Activated effector memory CD4-positive, alpha-beta T cell treated with Interleukin-2 at 50 U/mL for 16 hours (primary cell): ENCODE data around the gene RBM11.
"Not testable (repeated sequence)": the region's sequence is repeated elsewhere in the genome, so short reads cannot be mapped to it uniquely, and the experiment has no call there.

Experiments
- DNase-seq: peaks from one replicate; pipeline ENCODE4 v3.0.0-alpha.2; 2020

RBM11 gene

DNA sequence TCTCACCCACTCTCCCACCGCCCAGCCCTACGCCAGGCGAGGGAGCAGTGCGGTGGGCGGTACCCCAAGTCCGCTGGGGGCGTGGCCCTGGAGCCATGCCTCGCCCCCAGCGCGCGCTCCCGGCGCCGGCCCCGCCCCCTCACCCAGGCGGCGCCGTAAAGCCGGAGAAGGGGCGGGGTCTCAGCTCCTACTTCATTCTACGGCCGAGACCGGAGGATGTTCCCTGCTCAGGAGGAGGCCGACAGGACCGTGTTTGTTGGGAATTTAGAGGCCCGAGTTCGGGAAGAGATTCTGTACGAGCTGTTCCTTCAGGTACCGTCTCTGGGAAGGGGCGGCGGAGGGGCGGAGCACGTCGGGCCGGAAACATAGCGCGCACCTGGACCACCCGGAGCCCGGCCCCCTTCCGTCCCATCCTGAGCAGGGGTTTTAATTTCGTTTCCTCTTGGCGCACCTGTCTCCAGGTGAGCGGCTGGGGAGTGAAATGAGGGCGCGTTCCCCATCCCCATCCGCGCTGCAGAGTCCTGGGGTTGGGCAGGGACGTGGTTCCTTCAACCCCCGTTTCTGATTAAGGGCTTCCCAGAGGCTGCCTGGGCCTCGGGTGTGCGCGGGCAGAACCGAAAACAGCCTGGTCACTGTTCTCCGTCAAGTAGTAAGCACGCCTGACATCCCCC, at the start of gene RBM11:
RBM11 (plus strand) TSS at position 187 of the 671 bp plus-strand sequence; CDS start at position 217, 30 bp downstream.
- peak; percentile 45 for DNase-seq

DNA sequence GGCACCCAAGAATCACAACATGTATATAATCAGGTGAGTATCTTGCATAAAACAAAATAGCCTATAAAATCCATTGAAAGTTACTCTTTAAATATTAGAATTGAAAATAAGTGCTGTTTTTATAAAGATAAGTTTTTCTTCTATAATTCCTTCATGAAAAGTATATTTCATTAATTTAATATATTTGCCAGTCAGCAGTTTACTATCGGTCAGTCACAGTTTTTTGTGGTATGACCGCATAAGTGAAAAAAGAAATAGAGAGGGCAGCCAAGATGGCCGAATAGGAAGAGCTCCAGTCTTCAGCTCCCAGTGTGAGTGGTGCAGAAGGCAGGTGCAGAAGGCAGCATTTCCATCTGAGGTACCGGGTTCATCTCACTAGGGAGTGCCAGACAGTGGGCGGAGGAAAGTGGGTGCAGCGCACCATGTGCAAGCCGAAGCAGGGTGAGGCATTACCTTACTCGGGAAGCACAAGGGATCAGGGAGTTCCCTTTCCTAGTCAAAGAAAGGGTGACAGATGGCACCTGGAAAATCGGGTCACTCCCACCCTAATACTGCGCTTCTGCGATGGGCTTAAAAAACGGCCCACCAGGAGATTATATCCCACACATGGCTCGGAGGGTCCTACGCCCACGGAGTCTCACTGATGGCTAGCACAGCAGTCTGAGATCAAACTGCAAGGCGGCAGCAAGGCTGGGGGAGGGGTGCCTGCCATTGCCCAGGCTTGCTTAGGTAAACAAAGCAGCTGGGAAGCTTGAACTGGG, 49.3 kb upstream of the RBM11 start:
- not testable (repeated sequence) for DNase-seq

- DNase-seq, result no peak
Observed at GRCh38 chr21:14206222-14206621, 9.7 kb upstream of the RBM11 start.

DNA sequence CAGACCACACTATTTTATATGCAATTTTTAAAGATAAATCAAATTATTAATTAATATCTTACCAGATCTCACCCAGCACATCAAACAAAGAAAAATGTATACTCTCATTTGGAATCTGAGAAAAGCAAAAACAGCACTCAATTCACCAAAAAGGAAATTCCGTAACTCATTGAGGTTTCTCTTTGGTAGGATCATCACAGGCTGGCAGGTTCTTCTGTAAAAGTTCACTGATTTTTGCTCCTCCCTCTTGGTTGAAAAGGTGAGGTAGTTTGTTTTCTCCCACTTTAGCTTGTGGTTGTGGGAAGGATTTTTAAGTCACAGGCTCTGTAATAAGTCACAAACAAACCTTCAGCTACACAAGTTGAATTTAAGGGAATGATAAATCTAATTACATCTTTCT, 5.2 kb upstream of the RBM11 start, which contains the start of gene LIPI:
LIPI (minus strand) TSS at position 218 of the 400 bp plus-strand sequence; CDS start at position 108, 110 bp downstream.
- DNase-seq, result no peak

DNA sequence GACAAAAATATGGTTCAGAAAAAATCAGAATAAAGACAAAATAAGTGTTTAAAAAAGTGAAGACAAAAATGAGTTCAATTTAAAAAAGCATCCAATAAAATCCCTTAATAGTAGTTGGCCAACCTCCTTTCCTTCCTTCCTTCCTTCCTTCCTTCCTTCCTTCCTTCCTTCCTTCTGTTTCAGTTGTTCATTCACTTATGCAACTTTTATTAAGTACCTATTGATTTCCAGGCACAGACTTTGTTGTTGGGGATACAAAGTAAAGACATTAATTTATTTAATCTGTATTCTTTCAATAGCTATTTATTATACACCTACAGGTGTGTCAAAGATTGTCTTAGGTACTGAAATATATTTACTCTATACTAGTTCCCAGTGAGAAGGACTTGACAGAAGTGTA, 2.8 kb upstream of the RBM11 start:
- no peak for DNase-seq

- no peak for DNase-seq
Observed at GRCh38 chr21:14223365-14223764, 7.4 kb downstream of the RBM11 start.

DNA sequence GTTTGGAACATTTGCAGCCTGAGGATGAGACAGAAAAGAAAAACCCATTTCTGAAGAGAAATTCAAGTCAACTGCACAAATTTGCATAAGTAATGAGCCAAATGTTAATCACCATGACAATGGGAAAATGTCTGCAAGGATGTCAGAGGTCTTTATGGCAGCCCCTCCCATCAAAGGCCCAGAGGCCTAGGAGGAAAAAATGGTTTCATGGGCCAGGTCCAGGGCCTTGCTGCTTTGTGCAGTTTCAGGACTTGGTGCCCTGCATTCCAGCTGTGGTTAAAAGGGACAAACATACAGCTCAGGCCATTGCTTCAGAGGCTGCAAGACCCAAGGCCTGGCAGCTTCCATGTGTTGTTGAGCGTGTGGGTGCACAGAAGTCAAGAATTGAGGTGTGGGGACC, 13.4 kb downstream of the RBM11 start:
- DNase-seq, result no peak

DNA sequence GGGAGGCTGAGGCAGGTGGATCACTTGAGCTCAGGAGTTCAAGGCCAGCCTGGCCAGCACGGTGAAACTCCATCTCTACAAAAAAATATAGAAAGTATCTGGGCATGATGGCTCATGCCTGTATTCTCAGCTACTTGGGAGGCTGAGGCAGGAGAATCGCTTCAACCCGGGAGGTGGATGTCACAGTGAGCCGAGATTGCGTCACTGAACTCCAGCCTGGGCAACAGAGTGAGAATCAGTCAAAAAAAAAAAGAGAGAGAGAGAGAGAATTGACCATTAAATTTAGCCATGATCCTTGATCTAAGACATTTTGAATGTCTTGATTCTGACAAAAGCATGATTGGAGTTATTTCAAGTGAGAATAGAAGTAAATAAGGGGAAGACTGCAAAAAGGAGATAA, 19.1 kb downstream of the RBM11 start:
- DNase-seq, result no peak

- DNase-seq, result no peak
Observed at GRCh38 chr21:14236180-14236579, 20.2 kb downstream of the RBM11 start.

- DNase-seq, result no peak
Observed at GRCh38 chr21:14239281-14239680, 23.3 kb downstream of the RBM11 start.

- DNase-seq, result no peak
Observed at GRCh38 chr21:14241297-14241696, 25.3 kb downstream of the RBM11 start.

DNA sequence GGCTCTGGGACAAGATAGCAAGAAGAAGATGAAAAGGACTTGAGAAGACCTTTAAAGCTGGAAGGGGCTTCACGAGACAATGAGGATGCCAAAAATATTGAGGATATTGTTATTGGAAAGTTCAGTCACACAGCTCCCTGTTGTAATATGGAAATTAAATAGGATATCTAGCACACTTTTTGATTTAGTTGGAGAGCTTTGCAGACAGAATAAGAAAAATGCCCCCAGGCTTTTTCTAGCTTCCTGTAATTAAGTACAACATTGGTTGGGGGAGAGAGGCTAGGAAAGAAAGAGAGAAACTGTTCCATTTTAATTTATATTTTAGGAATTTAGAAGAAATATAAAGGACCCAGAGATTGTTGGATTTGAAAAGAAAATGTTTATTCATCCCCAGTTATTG, 27.5 kb downstream of the RBM11 start:
- DNase-seq, result no peak

DNA sequence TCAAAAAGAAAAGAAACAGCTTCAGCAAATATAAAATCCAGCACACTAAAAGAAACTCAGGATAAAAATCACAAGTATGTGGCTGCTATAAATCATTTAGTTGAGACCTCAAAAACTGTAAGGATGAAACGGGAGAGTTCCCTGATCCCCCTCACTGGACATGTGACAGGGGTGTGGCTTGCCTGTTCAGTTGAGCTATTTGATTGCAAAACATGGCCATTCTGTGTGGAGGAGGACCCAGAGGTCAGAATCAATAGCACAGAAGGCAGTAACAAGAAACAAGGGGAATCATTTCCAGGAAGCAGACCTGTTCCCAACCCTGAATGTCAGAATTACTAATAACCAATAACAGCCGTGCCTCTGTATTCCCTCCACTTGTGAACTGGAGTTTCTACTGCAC, 27.9 kb downstream of the RBM11 start:
- no peak for DNase-seq

- no peak for DNase-seq
Observed at GRCh38 chr21:14244911-14245310, 29.0 kb downstream of the RBM11 start.

GRCh38 chr21:14245711-14246110, 29.8 kb downstream of the RBM11 start:
- no peak for DNase-seq

GRCh38 chr21:14251336-14251735, 35.4 kb downstream of the RBM11 start:
- no peak for DNase-seq

DNA sequence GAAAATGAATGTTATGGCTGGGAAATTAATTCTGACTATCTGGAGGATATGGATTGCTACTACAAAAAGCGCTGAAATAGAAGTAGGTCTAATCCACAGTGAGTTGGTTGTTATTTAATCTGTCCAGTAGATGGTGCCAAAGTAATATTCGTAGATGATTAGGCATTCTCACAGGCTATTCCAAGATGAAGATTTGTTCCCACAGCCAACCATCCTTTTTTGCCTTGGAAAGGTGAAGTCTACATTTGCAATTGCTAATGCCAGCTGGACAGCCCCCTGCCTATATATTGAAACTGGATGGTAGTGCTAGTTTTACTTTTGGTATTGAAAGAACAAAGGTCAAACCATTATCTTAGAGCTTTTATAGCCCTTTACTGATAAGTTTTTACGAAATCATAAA, 43.8 kb downstream of the RBM11 start:
- DNase-seq, result no peak

GRCh38 chr21:14260174-14260764, 44.3 kb downstream of the RBM11 start:
- DNase-seq, result no peak

DNA sequence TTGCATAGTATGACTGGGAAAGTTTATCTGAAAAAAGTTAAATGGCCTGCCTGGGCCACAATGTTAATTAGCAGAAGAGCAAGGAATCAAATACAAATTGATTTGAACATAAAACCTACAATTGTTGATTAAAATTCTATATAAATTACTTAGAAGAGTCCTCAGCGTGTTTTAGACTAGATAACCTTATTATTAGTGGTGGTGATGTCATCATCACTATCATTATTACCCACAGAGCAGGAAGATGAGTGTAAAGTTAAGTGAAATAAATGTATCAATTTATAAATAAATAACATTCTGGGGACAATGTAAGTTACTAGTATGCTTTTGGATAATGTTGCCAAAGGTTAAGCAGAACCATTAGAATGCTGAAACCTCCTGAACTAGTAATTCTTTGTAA, 46.1 kb downstream of the RBM11 start:
- DNase-seq, result no peak

DNA sequence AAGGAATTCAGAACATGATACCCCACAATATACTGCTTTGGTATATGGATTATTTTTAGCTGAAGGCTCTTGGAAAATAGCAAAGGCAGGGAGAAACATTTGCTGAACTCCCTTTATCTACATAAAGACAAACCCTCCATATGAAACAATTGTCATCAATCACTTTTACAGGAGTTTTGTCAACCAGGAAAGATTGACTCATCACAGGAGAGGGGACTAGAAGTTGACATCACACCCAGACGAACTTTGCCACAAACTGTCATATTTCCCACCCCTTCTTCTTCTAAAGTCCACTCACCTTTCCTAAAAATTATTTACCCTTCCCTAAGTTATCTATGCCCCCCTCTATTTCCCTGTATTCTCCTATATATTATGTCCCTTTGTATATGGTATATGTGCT, 47.9 kb downstream of the RBM11 start:
- DNase-seq, result no peak

- no peak for DNase-seq
Observed at GRCh38 chr21:14265023-14265422, 49.1 kb downstream of the RBM11 start.

- DNase-seq, result no peak
Observed at GRCh38 chr21:14267076-14267475, 51.1 kb downstream of the RBM11 start.

DNA sequence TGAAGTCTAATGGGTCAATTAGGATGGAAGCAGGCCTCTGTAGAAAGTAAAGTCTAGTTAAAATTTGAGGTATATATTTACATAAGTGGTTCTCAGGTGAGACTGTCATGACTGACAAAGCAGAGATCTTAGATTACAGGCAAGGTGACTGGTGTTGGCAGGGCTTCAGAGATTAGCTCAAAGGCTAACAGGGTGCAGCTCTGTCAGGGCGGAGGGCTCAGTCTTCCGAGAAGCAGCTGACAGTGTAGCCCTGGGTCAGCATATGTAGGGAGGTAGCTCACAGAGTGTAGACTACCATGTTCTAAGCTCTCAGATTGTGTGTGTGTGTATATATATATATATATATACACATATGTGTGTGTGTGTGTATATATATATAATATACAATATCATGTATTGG, 54.7 kb downstream of the RBM11 start:
- no peak for DNase-seq

GRCh38 chr21:14271053-14271452, 55.1 kb downstream of the RBM11 start:
- DNase-seq, result no peak
